IMR-90 (cell line): ENCODE data around the gene PTH2. TPM values are rescaled to one million over a fixed set of nuclear protein-coding genes. Genes with fewer than 3 reads are reported as not detected.

Experiments
- ATAC-seq: fragments of 200-7000 bp; cut with Tn5 transposase; 2 replicates; pipeline ENCODE4 v1.9.1; 2020; ENCODE audit warnings: low read depth, mild to moderate bottlenecking, moderate library complexity
- BruUV-seq: library from RNA; stranded (reverse); fragments of 400-500 nt; replicated peaks from 2 replicates; lab custom pipeline; 2021; lab: Mats Ljungman, UMichigan
- CTCF ChIA-PET: fragments of 300-600 bp; formaldehyde crosslinking; extraction: SDS; loops from one replicate; lab custom pipeline; 2021; ENCODE audit warnings: antibody characterized with exemption; lab: Yijun Ruan, JAX
- POLR2A ChIA-PET: fragments of 300-600 bp; sonication (Branson Sonifier 250); formaldehyde crosslinking; loops from one replicate; lab custom pipeline; 2022; ENCODE audit warnings: antibody characterized with exemption; ENCODE audit not compliant: unreplicated experiment; lab: Charles Lee
- DNase-seq: peaks from one replicate; pipeline ENCODE4 v3.0.0; 2013
- H2AFZ ChIP-seq: replicated peaks from 2 replicates; pipeline ENCODE3; 2013; ENCODE audit warnings: low read length, mild to moderate bottlenecking; ENCODE audit not compliant: poor library complexity
- H2AK5ac ChIP-seq: 2 replicates; pipeline ENCODE4 v1.6.1; 2013; ENCODE audit warnings: low read depth, low read length, inconsistent platforms
- H2AK9ac ChIP-seq: replicated peaks from 2 replicates; pipeline ENCODE3; 2013; ENCODE audit warnings: mild to moderate bottlenecking, low read depth, low read length, moderate library complexity; ENCODE audit not compliant: poor library complexity
- H2BK120ac ChIP-seq: 2 replicates; pipeline ENCODE4 v1.6.1; 2013; ENCODE audit warnings: low read depth, low read length, inconsistent platforms
- H2BK15ac ChIP-seq: 3 replicates; pipeline ENCODE4 v1.6.1; 2013; ENCODE audit warnings: low read depth, low read length, inconsistent platforms
- H2BK20ac ChIP-seq: 2 replicates; pipeline ENCODE4 v1.6.1; 2013; ENCODE audit warnings: low read depth, mild to moderate bottlenecking, inconsistent platforms, low read length, moderate library complexity
- H2BK5ac ChIP-seq: 2 replicates; pipeline ENCODE4 v1.6.1; 2013; ENCODE audit warnings: mild to moderate bottlenecking, low read depth, low read length, inconsistent platforms; ENCODE audit not compliant: poor library complexity, severe bottlenecking
- H3K14ac ChIP-seq: replicated peaks from 2 replicates; pipeline ENCODE4 v1.6.1; 2013; ENCODE audit warnings: low read depth, low read length, inconsistent platforms
- H3K18ac ChIP-seq: 2 replicates; pipeline ENCODE4 v1.6.1; 2013; ENCODE audit warnings: low read depth, low read length, control low read depth
- H3K23ac ChIP-seq: 2 replicates; pipeline ENCODE4 v1.6.1; 2013; ENCODE audit warnings: low read depth, low read length, inconsistent platforms
- H3K27ac ChIP-seq: 2 replicates; pipeline ENCODE4 v1.5.1; 2013; ENCODE audit warnings: mild to moderate bottlenecking, control low read depth, low read length; ENCODE audit not compliant: insufficient read depth
- H3K27me3 ChIP-seq: 2 replicates; pipeline ENCODE4 v1.6.1; 2013; ENCODE audit warnings: low read length; ENCODE audit not compliant: control insufficient read depth, insufficient read depth
- H3K36me3 ChIP-seq: 2 replicates; pipeline ENCODE4 v1.6.1; 2013; ENCODE audit warnings: low read length, mixed read lengths; ENCODE audit not compliant: control insufficient read depth, insufficient read depth
- H3K4ac ChIP-seq: 2 replicates; pipeline ENCODE4 v1.6.1; 2013; ENCODE audit warnings: low read depth, low read length, inconsistent platforms
- H3K4me1 ChIP-seq: 2 replicates; pipeline ENCODE4 v1.6.1; 2013; ENCODE audit warnings: low read length, mixed read lengths; ENCODE audit not compliant: control insufficient read depth, insufficient read depth
- H3K4me2 ChIP-seq: 2 replicates; pipeline ENCODE4 v1.6.1; 2013; ENCODE audit warnings: low read depth, mild to moderate bottlenecking, control low read depth, low read length, moderate library complexity
- H3K4me3 ChIP-seq: 2 replicates; pipeline ENCODE4 v1.5.1; 2013; ENCODE audit warnings: low read depth, mild to moderate bottlenecking, control low read depth, low read length, moderate library complexity; ENCODE audit not compliant: insufficient read depth
- H3K56ac ChIP-seq: 2 replicates; pipeline ENCODE4 v1.6.1; 2013; ENCODE audit warnings: low read length, inconsistent platforms; ENCODE audit not compliant: insufficient read depth; ENCODE audit errors: extremely low read depth
- H3K79me1 ChIP-seq, 2 experiments: 2 replicates each; pipeline ENCODE4 v1.6.1; 2013; ENCODE audit warnings: low read length in 2 of 2, inconsistent platforms in 1 of 2, low read depth in 1 of 2
- H3K9ac ChIP-seq: 2 replicates; pipeline ENCODE4 v1.6.1; 2013; ENCODE audit warnings: low read depth, low read length, control low read depth
- H3K9me1 ChIP-seq: 2 replicates; pipeline ENCODE4 v1.6.1; 2013; ENCODE audit warnings: low read length, inconsistent platforms; ENCODE audit not compliant: insufficient read depth
- H3K9me3 ChIP-seq: 2 replicates; pipeline ENCODE4 v1.6.1; 2013; ENCODE audit warnings: low read length; ENCODE audit not compliant: control insufficient read depth, insufficient read depth
- H4K20me1 ChIP-seq: 2 replicates; pipeline ENCODE4 v1.6.1; 2013; ENCODE audit warnings: low read length, inconsistent platforms; ENCODE audit not compliant: insufficient read depth
- H4K5ac ChIP-seq: 2 replicates; pipeline ENCODE4 v1.6.1; 2013; ENCODE audit warnings: mild to moderate bottlenecking, low read depth, low read length, control low read depth
- H4K8ac ChIP-seq, 2 experiments: 2 replicates each; pipeline ENCODE4 v1.6.1; 2013; ENCODE audit warnings: low read depth in 2 of 2, low read length in 2 of 2, control low read depth in 1 of 2, inconsistent platforms in 1 of 2
- H4K91ac ChIP-seq: 2 replicates; pipeline ENCODE4 v1.6.1; 2013; ENCODE audit warnings: low read depth, low read length, inconsistent platforms; ENCODE audit not compliant: insufficient read depth
- BHLHE40 ChIP-seq: fragments of 150-350 bp; IDR thresholded peaks from 2 replicates; pipeline ENCODE4 v1.6.1; 2016; ENCODE audit warnings: mild to moderate bottlenecking, low read depth, low read length
- CEBPB ChIP-seq: IDR thresholded peaks from 2 replicates; pipeline ENCODE4 v1.6.1; 2012; ENCODE audit warnings: low read depth, low read length, improper control_type of control experiment
- CHD1 ChIP-seq: IDR thresholded peaks from 2 replicates; pipeline ENCODE4 v1.6.1; 2012; ENCODE audit warnings: low read depth, low read length, improper control_type of control experiment
- FOS ChIP-seq: fragments of 150-350 bp; IDR thresholded peaks from 2 replicates; pipeline ENCODE4 v1.6.1; 2016; ENCODE audit warnings: low read depth, low read length
- MAFK ChIP-seq: IDR thresholded peaks from 2 replicates; pipeline ENCODE4 v1.6.1; 2012; ENCODE audit warnings: low read depth, low read length, improper control_type of control experiment
- MAZ ChIP-seq: IDR thresholded peaks from 2 replicates; pipeline ENCODE4 v1.6.1; 2012; ENCODE audit warnings: low read depth, mild to moderate bottlenecking, low read length, improper control_type of control experiment, moderate library complexity, borderline replicate concordance
- MXI1 ChIP-seq: IDR thresholded peaks from 2 replicates; pipeline ENCODE4 v1.6.1; 2012; ENCODE audit warnings: low read depth, mild to moderate bottlenecking, low read length, moderate library complexity, borderline replicate concordance
- NFE2L2 ChIP-seq: fragments of 150-350 bp; IDR thresholded peaks from 2 replicates; pipeline ENCODE4 v1.6.1; 2016; ENCODE audit warnings: low read depth, mild to moderate bottlenecking, low read length
- POLR2A ChIP-seq: IDR thresholded peaks from 2 replicates; pipeline ENCODE4 v1.6.1; 2012; ENCODE audit warnings: mild to moderate bottlenecking, low read depth, low read length
- RAD21 ChIP-seq: IDR thresholded peaks from 2 replicates; pipeline ENCODE4 v1.6.1; 2012; ENCODE audit warnings: low read length, improper control_type of control experiment
- RCOR1 ChIP-seq: IDR thresholded peaks from 2 replicates; pipeline ENCODE4 v1.6.1; 2012; ENCODE audit warnings: mild to moderate bottlenecking, low read length, improper control_type of control experiment; ENCODE audit not compliant: insufficient replicate concordance
- RFX5 ChIP-seq: IDR thresholded peaks from 2 replicates; pipeline ENCODE4 v1.8.0; 2012; ENCODE audit warnings: low read depth, mild to moderate bottlenecking, low read length, moderate library complexity
- SMC3 ChIP-seq: fragments of 150-350 bp; IDR thresholded peaks from 2 replicates; pipeline ENCODE4 v1.6.1; 2016; ENCODE audit warnings: low read depth, mild to moderate bottlenecking, antibody characterized with exemption, low read length, moderate library complexity
- WGBS, 2 experiments: methylation state at CpG; one replicate each; pipeline versions ENCODE4 v1.1.5 to v1.1.7; 2013; ENCODE audit warnings: missing lambda C conversion rate in 2 of 2; ENCODE audit not compliant: insufficient read length in 1 of 2; ENCODE audit errors: extremely low coverage in 2 of 2; 5-methylcytosine and 5-hydroxymethylcytosine counted together
- dilution Hi-C: fragments of 300-500 bp; cut with HindIII; formaldehyde crosslinking; loops from one replicate; pipeline ENCODE4 v1.14.3; 2018; ENCODE audit warnings: low sequenced_read_pairs; ENCODE audit not compliant: unreplicated experiment
- in situ Hi-C: fragments of 300-500 bp; cut with MboI; formaldehyde crosslinking; loops from 3 replicates; pipeline ENCODE4 v1.14.3; 2019; ENCODE audit warnings: low sequenced_read_pairs, inconsistent platforms, mixed read lengths
- intact Hi-C: fragments of 100-400 bp; cut with micrococcal nuclease; formaldehyde crosslinking; loops from 2 replicates; pipeline ENCODE4 v1.10.0; 2022
- polyA plus RNA-seq, 3 experiments: library from polyadenylated mRNA; depleted of rRNA; stranded (reverse); fragments of >200 nt; gene quantifications; 2 replicates each; pipeline ENCODE4 v1.2.3, GENCODE V29; 2012; ENCODE audit warnings: low replicate concordance in 1 of 3
- total RNA-seq: library from RNA; depleted of rRNA; stranded (reverse); fragments of >200 nt; gene quantifications from 2 replicates; pipeline ENCODE4 v1.2.3, GENCODE V29; 2012
- TF ChIP-seq, protein P1 (sequence below): conservative IDR thresholded peaks from 2 replicates; pipeline ENCODE4 v1.5.1; 2012; ENCODE audit warnings: mild to moderate bottlenecking, low read depth, low read length, improper control_type of control experiment
- TF ChIP-seq, protein P2 (sequence below): fragments of 150-350 bp; IDR thresholded peaks from 2 replicates; pipeline ENCODE4 v1.6.1; 2016; ENCODE audit warnings: low read depth, mild to moderate bottlenecking, low read length, moderate library complexity, borderline replicate concordance
- TF ChIP-seq, protein P3 (sequence below): fragments of 150-350 bp; IDR thresholded peaks from 2 replicates; pipeline ENCODE4 v1.6.1; 2017; ENCODE audit warnings: mild to moderate bottlenecking, antibody characterized with exemption, low read length, low read depth

PTH2 gene
- total and polyA plus RNA-seq, 2 of the 4 experiments (the other 2 are of a cell fraction), result not detected

DNA sequence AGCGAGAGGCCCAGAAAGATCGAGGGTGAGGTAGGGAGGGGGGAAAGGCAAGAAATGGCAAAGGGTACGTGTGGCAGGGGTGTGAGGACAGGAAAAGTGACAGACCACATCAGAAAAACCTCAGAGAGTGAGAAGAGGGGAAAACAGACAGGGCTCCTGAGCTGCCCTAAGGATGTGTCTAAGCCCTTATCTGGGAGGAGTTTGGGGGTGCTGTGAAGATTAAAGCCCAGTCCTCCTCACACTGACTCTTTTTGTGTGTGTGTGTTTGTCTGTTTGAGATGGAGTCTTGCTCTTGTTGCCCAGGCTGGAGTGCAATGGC is 703 bp upstream of the PTH2 start:
- Histone ChIP-seq H2AK9ac (no peak overlapping the region), H4K20me1 (no peaks in the 10 kb centered on the region), H4K5ac (no peak overlapping the region), H4K8ac (no peak overlapping the region), H3K27ac (no peak overlapping the region), H2AFZ (peak overlapping the region; percentile 49), H3K36me3 (no peaks in the 10 kb centered on the region), H3K56ac (no peak overlapping the region), H3K9me1 (no peaks in the 10 kb centered on the region), H2BK5ac (no peak overlapping the region), H3K4me2 (no peak overlapping the region), H3K18ac (no peak overlapping the region), H4K91ac (no peak overlapping the region), H2AK5ac (no peak overlapping the region), H2BK120ac (no peak overlapping the region), H3K23ac (no peak overlapping the region), H2BK20ac (no peak overlapping the region), H3K14ac (no peak overlapping the region), H3K9ac (no peak overlapping the region), H3K9me3 (peaks cover 2% of the 10 kb centered on the region; the same call in 1 of the 2 replicates), H3K4me3 (no peak overlapping the region), H2BK15ac (no peak overlapping the region), H3K4ac (no peak overlapping the region), H3K79me1 (no peaks in the 10 kb centered on the region), H3K27me3 (peaks cover 94% of the 10 kb centered on the region), H3K4me1 (peaks cover 2% of the 10 kb centered on the region; the same call in 1 of the 2 replicates)
- BruUV-seq, result no TSS peak
- TF ChIP-seq MAZ (no peak), MXI1 (no peak), MAFK (no peak), FOS (no peak), CEBPB (no peak), SMC3 (no peak), NFE2L2 (no peak), RFX5 (no peak), RCOR1 (no peak), BHLHE40 (no peak), POLR2A (no peak), CHD1 (no peak), RAD21 (no peak)
- TF ChIP-seq, protein P1, sequence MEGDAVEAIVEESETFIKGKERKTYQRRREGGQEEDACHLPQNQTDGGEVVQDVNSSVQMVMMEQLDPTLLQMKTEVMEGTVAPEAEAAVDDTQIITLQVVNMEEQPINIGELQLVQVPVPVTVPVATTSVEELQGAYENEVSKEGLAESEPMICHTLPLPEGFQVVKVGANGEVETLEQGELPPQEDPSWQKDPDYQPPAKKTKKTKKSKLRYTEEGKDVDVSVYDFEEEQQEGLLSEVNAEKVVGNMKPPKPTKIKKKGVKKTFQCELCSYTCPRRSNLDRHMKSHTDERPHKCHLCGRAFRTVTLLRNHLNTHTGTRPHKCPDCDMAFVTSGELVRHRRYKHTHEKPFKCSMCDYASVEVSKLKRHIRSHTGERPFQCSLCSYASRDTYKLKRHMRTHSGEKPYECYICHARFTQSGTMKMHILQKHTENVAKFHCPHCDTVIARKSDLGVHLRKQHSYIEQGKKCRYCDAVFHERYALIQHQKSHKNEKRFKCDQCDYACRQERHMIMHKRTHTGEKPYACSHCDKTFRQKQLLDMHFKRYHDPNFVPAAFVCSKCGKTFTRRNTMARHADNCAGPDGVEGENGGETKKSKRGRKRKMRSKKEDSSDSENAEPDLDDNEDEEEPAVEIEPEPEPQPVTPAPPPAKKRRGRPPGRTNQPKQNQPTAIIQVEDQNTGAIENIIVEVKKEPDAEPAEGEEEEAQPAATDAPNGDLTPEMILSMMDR, result no peak
- TF ChIP-seq, protein P2, sequence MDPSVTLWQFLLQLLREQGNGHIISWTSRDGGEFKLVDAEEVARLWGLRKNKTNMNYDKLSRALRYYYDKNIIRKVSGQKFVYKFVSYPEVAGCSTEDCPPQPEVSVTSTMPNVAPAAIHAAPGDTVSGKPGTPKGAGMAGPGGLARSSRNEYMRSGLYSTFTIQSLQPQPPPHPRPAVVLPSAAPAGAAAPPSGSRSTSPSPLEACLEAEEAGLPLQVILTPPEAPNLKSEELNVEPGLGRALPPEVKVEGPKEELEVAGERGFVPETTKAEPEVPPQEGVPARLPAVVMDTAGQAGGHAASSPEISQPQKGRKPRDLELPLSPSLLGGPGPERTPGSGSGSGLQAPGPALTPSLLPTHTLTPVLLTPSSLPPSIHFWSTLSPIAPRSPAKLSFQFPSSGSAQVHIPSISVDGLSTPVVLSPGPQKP, result no peak
- TF ChIP-seq, protein P3, sequence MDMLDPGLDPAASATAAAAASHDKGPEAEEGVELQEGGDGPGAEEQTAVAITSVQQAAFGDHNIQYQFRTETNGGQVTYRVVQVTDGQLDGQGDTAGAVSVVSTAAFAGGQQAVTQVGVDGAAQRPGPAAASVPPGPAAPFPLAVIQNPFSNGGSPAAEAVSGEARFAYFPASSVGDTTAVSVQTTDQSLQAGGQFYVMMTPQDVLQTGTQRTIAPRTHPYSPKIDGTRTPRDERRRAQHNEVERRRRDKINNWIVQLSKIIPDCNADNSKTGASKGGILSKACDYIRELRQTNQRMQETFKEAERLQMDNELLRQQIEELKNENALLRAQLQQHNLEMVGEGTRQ, result no peak
- in situ Hi-C loops, result no loop called here
- POLR2A ChIA-PET, result no interaction called here
- dilution Hi-C loops, result no loop called here
- WGBS, 2 experiments, result 7% methylated on average over 3 of the region's 3 CpGs; no CpG with 5 or more reads in 1 of the 2 experiments
- no peak for ATAC-seq
- intact Hi-C loops, result no loop called here
- CTCF ChIA-PET, result interaction anchor here (0.5 kb wide), 1 partner anchor 164 kb away, joined by 3 read pairs; no protein-coding TSS in a partner anchor
- DNase-seq, result no peak
